ENCODE results near the gene ARPC4.

DNA sequence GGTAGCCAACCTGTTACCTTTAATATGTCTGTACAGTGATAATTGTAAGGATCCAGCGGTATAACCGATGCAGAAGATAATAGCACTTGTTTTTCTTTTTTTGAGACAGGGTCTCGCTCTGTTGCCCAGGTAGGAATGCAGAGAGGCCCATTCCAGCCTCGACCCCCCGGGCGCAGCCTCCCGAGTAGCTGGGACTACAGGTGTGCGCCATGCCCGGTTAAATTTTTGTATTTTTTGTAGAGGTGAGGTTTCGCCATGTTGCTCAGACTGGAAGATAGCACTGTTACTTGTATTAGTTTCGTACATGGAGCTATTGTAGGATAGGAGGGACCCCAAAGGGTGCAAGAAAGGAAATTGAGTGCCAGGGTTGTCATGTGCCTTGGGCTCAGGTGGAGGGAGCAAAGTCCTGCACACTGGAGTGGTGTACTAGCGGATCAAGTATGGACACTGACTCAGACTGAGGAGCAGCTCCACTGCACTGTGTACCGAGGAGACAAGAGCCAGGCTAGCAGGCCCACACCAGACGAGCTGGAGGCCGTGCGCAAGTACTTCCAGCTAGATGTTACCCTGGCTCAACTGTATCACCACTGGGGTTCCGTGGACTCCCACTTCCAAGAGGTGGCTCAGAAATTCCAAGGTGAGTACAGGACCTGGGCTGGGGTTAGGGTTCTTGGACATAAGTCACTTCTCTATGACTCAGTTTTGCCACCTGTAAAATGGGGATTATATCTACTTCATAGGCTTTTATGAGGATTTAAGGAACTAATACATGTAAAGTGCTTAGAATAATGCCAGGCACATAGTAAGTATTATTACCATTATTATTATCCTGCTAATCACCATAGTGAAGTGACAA lies 42.1 kb upstream of the ARPC4 start:
- TF ChIP-seq EP300 (IDR thresholded peaks at IDR 0.05; ENCODE audit: borderline replicate concordance) (no peak), TCF12 (IDR thresholded peaks at IDR 0.05; ENCODE audit: low read depth) (no peak), EGR1 (IDR thresholded peaks at IDR 0.05) (no peak), FOXM1 (IDR thresholded peaks at IDR 0.05; ENCODE audit: borderline replicate concordance, low read depth) (no peak), TEAD4 (IDR thresholded peaks at IDR 0.05) (no peak), RAD21 (IDR thresholded peaks at IDR 0.05; ENCODE audit: low read depth) (no peak), TAF1 (IDR thresholded peaks at IDR 0.05; ENCODE audit: low read depth) (no peak), NFIC (IDR thresholded peaks at IDR 0.05) (no peak)
- TF ChIP-seq, protein P1, sequence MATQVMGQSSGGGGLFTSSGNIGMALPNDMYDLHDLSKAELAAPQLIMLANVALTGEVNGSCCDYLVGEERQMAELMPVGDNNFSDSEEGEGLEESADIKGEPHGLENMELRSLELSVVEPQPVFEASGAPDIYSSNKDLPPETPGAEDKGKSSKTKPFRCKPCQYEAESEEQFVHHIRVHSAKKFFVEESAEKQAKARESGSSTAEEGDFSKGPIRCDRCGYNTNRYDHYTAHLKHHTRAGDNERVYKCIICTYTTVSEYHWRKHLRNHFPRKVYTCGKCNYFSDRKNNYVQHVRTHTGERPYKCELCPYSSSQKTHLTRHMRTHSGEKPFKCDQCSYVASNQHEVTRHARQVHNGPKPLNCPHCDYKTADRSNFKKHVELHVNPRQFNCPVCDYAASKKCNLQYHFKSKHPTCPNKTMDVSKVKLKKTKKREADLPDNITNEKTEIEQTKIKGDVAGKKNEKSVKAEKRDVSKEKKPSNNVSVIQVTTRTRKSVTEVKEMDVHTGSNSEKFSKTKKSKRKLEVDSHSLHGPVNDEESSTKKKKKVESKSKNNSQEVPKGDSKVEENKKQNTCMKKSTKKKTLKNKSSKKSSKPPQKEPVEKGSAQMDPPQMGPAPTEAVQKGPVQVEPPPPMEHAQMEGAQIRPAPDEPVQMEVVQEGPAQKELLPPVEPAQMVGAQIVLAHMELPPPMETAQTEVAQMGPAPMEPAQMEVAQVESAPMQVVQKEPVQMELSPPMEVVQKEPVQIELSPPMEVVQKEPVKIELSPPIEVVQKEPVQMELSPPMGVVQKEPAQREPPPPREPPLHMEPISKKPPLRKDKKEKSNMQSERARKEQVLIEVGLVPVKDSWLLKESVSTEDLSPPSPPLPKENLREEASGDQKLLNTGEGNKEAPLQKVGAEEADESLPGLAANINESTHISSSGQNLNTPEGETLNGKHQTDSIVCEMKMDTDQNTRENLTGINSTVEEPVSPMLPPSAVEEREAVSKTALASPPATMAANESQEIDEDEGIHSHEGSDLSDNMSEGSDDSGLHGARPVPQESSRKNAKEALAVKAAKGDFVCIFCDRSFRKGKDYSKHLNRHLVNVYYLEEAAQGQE (IDR thresholded peaks at IDR 0.05; ENCODE audit: low read depth), result no peak
- TF ChIP-seq, protein P2, sequence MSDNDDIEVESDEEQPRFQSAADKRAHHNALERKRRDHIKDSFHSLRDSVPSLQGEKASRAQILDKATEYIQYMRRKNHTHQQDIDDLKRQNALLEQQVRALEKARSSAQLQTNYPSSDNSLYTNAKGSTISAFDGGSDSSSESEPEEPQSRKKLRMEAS (IDR thresholded peaks at IDR 0.05), result no peak

Data from Ishikawa (cell line).